ENCODE results near the gene ANO6. TPM values are rescaled to one million over a fixed set of nuclear protein-coding genes. Genes with fewer than 3 reads are reported as not detected.

ANO6 gene
- total RNA-seq, 2 experiments from 2014 or later: 19.0 to 21.4 TPM

DNA sequence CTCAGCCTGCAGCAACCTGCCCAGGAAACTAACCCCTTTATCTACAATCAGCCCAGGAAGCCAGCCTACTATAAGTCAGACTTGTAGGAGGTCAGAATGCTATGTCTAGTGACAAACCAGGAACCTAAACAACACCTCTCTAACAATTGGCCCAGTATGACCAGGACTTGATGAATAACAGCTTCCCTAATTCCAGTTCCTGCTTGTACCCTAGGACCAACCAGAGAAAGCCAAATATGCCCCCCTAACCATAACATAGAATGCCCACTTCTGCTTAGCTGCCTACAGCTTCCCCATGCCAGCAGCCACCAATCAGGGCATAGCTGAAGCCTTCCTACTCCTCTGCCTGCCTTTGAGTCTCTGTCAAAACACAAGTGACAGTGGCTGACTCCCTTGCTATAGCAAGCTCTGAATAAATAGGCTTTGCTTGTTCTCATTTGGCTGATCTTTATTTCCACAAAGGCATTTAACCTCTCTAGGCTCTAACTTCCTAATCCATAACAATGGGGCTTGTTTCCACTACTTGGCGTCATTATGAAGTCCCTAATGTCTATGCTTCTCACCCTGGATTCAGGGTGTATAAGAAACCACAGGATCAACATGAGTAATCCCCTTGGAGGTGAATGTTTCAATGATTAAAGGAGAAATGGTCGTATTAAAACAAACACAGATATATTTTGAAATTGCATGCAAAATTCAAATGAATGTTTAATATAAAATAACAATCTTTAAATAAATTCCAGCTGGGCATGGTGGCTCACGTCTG lies 220.2 kb downstream of the ANO6 start:
- H3K4me3 Mint-ChIP-seq: no peak overlapping the region
- peaks cover 5% of the 10 kb centered on the region for H3K36me3 Mint-ChIP-seq
- no peaks in the 10 kb centered on the region for H3K4me1 Mint-ChIP-seq (ENCODE audit: low read depth)
- no peak for DNase-seq
- POLR2A ChIA-PET: no interaction called here
- CTCF ChIA-PET: interaction anchor here (0.7 kb wide), 1 partner anchor 264 kb away, joined by 3 read pairs; no protein-coding TSS in a partner anchor
- intact Hi-C loops (cut with micrococcal nuclease): no loop called here
- H3K27me3 Mint-ChIP-seq: no peaks in the 10 kb centered on the region
- H3K9me3 Mint-ChIP-seq: peaks cover 4% of the 10 kb centered on the region
- H3K27ac Mint-ChIP-seq: no peak overlapping the region

DNA sequence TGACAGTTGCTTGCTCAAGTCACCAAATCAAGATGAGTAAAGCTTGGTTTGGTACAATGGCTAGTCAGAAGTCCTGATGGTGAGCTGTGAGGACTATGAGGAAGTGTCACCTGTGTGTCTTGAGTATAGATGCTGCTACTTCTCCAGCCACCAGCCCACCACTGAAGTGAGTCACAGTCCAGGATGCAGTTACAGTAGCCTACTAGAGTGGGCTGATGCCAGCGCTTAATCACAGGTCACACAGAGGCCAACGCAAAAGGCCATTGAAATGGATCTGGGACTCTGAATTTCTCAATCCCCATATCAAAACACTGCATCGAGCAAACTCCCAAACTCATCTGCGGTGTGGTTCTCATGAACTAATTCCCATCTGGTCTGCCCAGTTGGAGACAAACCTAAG lies 223.1 kb downstream of the ANO6 start:
- Mint-ChIP-seq H3K4me1 (ENCODE audit: low read depth) (no peaks in the 10 kb centered on the region), H3K27me3 (no peaks in the 10 kb centered on the region), H3K4me3 (no peak overlapping the region), H3K36me3 (peaks cover 2% of the 10 kb centered on the region), H3K27ac (no peak overlapping the region), H3K9me3 (peaks cover 19% of the 10 kb centered on the region)
- intact Hi-C loops (cut with micrococcal nuclease): no loop called here
- ChIA-PET CTCF (no interaction called here), POLR2A (no interaction called here)
- DNase-seq: no peak

DNA sequence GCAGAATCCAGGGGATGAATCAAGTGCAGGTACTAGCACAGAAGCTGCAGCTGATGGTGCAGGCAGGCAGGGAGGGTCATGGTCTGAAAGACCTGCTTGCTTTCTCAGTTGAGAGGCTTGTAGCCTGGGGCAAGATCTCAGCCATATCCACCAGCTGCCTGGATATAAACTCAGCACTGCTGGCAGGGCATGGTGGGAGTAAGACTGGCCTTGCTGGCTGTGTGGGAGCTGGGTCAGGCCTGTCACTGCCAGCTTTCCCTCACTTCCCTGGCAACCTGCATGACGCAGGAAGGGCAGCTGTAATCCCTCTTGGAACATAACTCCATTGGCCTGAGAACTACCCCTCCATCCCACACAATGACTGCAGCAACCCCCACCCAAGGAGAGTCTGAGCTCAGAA lies 230.1 kb downstream of the ANO6 start:
- DNase-seq: no peak
- Mint-ChIP-seq H3K27me3 (peaks cover 9% of the 10 kb centered on the region), H3K36me3 (peaks cover 8% of the 10 kb centered on the region), H3K27ac (no peak overlapping the region), H3K4me1 (ENCODE audit: low read depth) (no peaks in the 10 kb centered on the region), H3K4me3 (no peak overlapping the region), H3K9me3 (peaks cover 37% of the 10 kb centered on the region)
- intact Hi-C loops (cut with micrococcal nuclease): no loop called here
- ChIA-PET CTCF (no interaction called here), POLR2A (no interaction called here)

DNA sequence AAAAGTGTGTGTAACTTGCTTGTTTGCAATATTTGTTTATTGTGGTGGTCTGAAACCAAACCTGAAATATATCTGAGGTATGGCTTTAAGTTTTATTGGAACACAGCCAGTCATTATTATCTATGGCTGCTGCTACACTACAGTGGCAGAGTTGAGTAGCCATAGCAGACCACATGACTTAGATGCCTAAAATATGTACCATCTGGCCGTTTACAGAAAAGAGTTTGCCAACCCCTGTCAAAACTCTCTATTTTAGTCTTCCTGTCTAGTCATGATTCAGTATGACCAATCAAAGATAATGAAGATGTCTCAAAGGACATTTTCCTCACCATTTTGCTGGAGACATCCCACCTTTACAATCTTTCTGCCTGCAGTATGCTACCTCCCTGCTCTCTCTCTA lies 242.3 kb downstream of the ANO6 start:
- Mint-ChIP-seq H3K4me3 (no peak overlapping the region), H3K27ac (no peak overlapping the region), H3K36me3 (no peaks in the 10 kb centered on the region), H3K9me3 (no peaks in the 10 kb centered on the region), H3K4me1 (ENCODE audit: low read depth) (no peaks in the 10 kb centered on the region), H3K27me3 (peaks cover 5% of the 10 kb centered on the region)
- intact Hi-C loops (cut with micrococcal nuclease): no loop called here
- no peak for DNase-seq
- CTCF ChIA-PET: no interaction called here
- POLR2A ChIA-PET: no interaction called here

DNA sequence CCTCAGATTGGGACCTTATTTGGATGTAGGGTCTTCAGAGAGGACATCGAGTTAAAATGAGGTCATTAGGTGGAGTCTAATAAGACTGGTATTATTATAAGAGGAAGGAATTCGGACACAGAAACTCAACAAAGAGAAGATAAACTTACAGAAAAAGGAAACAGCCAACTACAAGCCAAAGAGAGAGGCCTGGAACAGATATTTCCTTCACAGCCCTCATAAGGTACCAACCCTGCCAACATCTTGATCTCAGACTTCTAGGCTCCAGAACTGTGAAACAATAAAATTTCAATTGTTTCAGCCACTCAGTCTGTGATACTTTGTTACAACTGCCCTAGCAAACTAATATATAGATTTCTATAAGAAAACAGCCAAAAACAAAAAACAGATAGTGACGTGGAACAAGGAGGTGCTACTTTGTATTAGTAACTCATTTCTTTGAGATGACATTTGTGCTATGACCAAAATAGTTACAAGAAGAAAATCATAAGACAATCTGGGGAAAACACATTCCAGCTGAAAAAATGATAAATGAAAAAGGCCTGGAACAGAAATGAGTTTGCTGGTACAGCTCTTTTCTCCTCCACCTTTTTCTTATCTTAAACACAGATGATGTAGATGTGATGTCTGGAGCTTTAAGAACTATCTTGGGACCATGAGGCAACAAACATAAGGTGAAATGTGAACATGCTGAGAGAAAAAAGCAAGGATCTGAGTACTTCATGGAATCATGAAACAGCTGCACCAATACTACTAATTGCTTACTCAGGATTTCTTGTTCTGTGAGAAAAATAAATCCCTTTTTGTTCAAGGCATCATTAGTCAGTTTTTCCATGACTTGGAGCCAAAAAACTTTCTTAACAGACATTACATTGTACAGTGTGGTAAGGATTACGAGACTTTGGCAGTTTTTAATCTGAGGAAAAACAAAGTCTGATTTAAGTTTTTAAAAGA lies 243.2 kb downstream of the ANO6 start:
- H3K4me1 Mint-ChIP-seq (ENCODE audit: low read depth): no peaks in the 10 kb centered on the region
- no peaks in the 10 kb centered on the region for H3K9me3 Mint-ChIP-seq
- intact Hi-C loops (cut with micrococcal nuclease): no loop called here
- no peak overlapping the region for H3K4me3 Mint-ChIP-seq
- ChIA-PET CTCF (no interaction called here), POLR2A (no interaction called here)
- DNase-seq: no peak
- H3K27ac Mint-ChIP-seq: no peak overlapping the region
- H3K27me3 Mint-ChIP-seq: peaks cover 5% of the 10 kb centered on the region
- H3K36me3 Mint-ChIP-seq: no peaks in the 10 kb centered on the region

DNA sequence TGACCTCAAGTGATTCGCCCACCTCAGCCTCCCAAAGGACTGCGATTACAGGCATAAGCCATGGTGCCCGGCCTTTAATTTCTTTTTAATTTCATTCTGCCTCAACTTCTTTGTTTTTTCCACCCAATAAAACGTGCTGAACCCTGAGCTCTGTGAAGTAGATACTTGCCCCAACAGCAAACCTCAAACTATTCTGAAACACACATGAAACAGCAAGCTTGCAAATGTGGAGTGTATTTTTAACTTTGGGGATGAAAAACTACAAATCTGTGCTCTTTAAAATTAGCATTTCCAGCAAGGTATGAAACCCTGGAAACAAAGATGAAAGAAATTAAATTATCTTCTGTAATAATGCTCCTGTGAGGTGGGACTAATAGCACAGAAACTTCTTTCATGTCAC lies 246.6 kb downstream of the ANO6 start:
- ChIA-PET CTCF (no interaction called here), POLR2A (no interaction called here)
- Mint-ChIP-seq H3K9me3 (no peaks in the 10 kb centered on the region), H3K27ac (no peak overlapping the region), H3K4me1 (ENCODE audit: low read depth) (no peaks in the 10 kb centered on the region), H3K4me3 (no peak overlapping the region), H3K27me3 (peaks cover 9% of the 10 kb centered on the region), H3K36me3 (no peaks in the 10 kb centered on the region)
- no peak for DNase-seq
- intact Hi-C loops (cut with micrococcal nuclease): no loop called here

DNA sequence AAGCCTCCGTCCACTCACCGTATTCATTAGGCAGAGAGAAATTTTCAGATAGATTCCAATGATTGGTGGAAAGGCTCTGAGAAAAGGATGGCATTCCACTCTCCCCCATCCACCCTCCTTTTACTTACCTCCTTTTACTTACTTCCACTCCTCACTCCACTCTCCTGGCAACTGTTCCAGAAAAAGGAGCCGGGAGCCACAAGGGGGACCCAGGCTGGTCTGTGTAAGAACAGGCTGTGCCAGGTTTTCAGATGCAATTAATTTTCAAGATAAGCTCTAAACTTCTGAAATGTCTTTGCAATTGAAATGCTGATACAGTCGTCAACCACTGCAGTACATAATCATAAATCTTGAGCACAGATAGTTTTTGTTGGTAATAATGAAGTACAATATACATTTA lies 248.8 kb downstream of the ANO6 start:
- intact Hi-C loops (cut with micrococcal nuclease): no loop called here
- no peak for DNase-seq
- Mint-ChIP-seq H3K4me1 (ENCODE audit: low read depth) (peaks cover under 1% of the 10 kb centered on the region), H3K4me3 (no peak overlapping the region), H3K36me3 (no peaks in the 10 kb centered on the region), H3K9me3 (no peaks in the 10 kb centered on the region), H3K27me3 (peaks cover 9% of the 10 kb centered on the region), H3K27ac (no peak overlapping the region)
- POLR2A ChIA-PET: no interaction called here
- CTCF ChIA-PET: no interaction called here

DNA sequence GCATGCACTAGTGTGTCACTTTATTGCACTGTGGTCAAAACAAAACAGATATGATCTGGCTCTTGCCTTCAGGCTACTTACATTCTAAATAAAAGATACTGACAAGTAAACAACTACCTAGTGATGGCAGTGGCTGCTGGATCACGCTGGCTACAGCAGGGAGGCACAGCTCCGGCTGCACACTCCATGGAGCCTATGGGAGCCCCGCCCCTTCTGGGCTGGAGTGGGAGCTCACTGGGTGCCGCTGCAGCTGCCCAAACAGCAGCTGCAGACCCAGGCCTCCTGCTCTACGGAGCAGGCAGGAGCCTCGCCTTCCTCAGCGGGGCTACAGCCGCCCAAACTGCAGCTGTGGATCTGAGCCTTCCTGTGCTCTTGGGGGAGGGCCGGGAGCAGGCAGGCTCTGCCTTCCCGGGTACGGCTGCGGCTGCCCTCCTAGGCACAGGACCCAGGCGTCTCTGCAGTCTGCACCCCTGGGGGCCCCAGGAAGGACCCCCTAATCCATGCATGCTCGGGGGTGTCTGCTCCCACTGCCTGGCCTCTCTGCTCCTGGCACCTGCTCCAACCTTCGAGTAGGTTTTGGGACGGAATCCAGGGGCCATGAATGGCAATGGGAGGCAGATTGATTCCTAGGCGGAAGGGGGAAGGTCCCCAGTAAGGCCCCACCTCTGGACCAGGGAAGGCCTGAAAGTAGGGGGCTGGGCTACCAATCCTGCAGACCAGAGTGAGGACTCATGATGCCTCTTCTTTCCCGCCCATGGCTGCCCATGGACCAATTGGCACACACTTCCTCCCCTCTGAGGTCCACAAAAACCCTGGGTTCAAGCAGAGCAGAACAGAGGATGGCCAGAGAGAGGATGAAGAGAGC lies 253.1 kb downstream of the ANO6 start:
- H3K27ac Mint-ChIP-seq: no peak overlapping the region
- ChIA-PET POLR2A (no interaction called here), CTCF (no interaction called here)
- peaks cover 4% of the 10 kb centered on the region for H3K27me3 Mint-ChIP-seq
- DNase-seq: no peak
- intact Hi-C loops (cut with micrococcal nuclease): no loop called here
- H3K36me3 Mint-ChIP-seq: no peaks in the 10 kb centered on the region
- H3K4me3 Mint-ChIP-seq: no peak overlapping the region
- no peaks in the 10 kb centered on the region for H3K9me3 Mint-ChIP-seq
- H3K4me1 Mint-ChIP-seq (ENCODE audit: low read depth): peaks cover 8% of the 10 kb centered on the region

DNA sequence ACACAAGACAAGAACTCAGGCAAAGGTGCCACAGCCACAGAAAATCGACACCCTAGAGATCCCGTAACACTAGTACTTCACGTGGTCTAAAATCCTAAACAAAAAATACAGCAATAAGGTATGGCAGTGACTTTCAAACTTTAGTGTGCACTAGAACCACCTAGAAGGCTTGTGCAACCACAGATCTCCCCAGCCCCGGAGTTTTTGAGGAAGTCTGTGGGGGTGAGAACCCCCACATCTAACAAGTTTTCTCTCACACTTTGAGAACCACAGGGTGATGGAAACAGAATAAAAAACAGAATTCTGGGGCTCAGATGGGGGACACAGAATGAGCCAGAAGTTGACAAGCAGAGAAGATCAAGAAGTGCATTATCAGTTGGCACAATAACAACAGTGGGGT lies 254.0 kb downstream of the ANO6 start:
- H3K4me3 Mint-ChIP-seq: no peak overlapping the region
- no peaks in the 10 kb centered on the region for H3K27me3 Mint-ChIP-seq
- peaks cover 8% of the 10 kb centered on the region for H3K4me1 Mint-ChIP-seq (ENCODE audit: low read depth)
- ChIA-PET POLR2A (no interaction called here), CTCF (no interaction called here)
- no peak overlapping the region for H3K27ac Mint-ChIP-seq
- no peak for DNase-seq
- H3K9me3 Mint-ChIP-seq: no peaks in the 10 kb centered on the region
- no peaks in the 10 kb centered on the region for H3K36me3 Mint-ChIP-seq
- intact Hi-C loops (cut with micrococcal nuclease): no loop called here

DNA sequence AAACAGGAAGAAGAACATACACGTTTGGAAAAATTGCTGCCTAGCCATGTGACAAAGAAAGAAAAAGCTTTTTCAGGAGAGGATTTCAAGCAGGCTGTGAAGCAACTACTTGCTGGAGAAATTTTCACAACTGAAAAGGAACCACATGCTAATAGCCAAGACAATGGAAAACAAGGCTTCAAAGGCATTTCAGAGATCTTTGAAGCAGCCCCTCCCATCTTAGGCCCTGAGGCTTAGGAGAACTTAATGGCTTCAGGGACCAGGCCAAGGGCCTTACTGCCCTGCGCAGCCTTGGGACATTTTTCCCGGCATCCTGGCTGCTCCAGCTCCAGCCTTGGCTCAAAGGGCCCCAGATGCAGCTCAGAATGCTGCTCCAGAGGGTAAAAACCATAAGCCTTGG lies 257.7 kb downstream of the ANO6 start:
- CTCF ChIA-PET: no interaction called here
- H3K27ac Mint-ChIP-seq: no peak overlapping the region
- peaks cover 8% of the 10 kb centered on the region for H3K4me1 Mint-ChIP-seq (ENCODE audit: low read depth)
- H3K4me3 Mint-ChIP-seq: no peak overlapping the region
- H3K9me3 Mint-ChIP-seq: peaks cover 9% of the 10 kb centered on the region
- POLR2A ChIA-PET: no interaction called here
- DNase-seq: no peak
- peaks cover 5% of the 10 kb centered on the region for H3K36me3 Mint-ChIP-seq
- H3K27me3 Mint-ChIP-seq: peaks cover 2% of the 10 kb centered on the region
- intact Hi-C loops (cut with micrococcal nuclease): no loop called here

DNA sequence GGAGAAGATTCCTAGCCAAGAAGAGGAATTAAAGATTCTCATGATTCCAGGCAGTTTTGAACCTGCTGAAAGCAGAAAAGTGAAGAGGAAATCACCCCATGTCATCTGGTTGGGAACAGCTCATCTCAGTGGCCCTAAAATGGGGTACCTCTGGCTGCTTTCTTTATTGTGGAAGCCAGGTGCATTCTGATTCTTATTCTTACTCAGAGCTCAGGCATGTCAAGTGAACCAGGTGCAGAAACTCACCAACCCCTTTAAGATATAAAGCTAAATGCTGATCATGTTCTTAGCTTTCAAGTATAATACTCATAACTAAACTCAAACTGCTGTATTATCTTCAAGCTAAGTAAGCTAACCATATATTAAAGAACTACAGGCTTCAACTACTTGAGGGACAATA lies 259.7 kb downstream of the ANO6 start:
- Mint-ChIP-seq H3K4me1 (ENCODE audit: low read depth) (no peaks in the 10 kb centered on the region), H3K36me3 (peaks cover 9% of the 10 kb centered on the region), H3K27ac (no peak overlapping the region), H3K9me3 (peaks cover 12% of the 10 kb centered on the region), H3K4me3 (no peak overlapping the region), H3K27me3 (peaks cover 2% of the 10 kb centered on the region)
- no peak for DNase-seq
- ChIA-PET CTCF (no interaction called here), POLR2A (no interaction called here)
- intact Hi-C loops (cut with micrococcal nuclease): no loop called here

DNA sequence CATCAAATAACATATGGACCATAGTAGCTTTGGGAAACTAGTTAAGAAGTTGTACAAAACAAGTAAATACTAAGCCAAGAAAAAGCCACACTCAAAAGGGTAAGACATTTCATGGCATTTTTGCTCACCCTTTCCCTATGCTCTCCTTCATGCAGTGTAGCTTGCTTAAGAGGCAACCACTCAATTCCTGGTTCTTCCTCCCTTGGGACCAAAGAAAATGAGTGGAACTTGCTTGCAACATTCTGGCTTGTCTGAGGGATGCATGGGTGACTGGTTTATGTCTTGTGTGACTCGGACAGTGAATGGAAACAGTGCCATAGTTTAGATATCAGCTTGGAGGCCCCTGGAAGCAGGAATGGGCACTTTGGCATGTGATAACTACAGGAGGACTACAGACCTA lies 261.6 kb downstream of the ANO6 start:
- Mint-ChIP-seq H3K27me3 (peaks cover 2% of the 10 kb centered on the region), H3K9me3 (peaks cover 12% of the 10 kb centered on the region), H3K27ac (no peak overlapping the region), H3K4me3 (no peak overlapping the region), H3K36me3 (peaks cover 9% of the 10 kb centered on the region), H3K4me1 (ENCODE audit: low read depth) (no peaks in the 10 kb centered on the region)
- DNase-seq: no peak
- intact Hi-C loops (cut with micrococcal nuclease): no loop called here
- ChIA-PET POLR2A (no interaction called here), CTCF (no interaction called here)
